ENCODE results near the gene TMEM255B.

TMEM255B gene

DNA sequence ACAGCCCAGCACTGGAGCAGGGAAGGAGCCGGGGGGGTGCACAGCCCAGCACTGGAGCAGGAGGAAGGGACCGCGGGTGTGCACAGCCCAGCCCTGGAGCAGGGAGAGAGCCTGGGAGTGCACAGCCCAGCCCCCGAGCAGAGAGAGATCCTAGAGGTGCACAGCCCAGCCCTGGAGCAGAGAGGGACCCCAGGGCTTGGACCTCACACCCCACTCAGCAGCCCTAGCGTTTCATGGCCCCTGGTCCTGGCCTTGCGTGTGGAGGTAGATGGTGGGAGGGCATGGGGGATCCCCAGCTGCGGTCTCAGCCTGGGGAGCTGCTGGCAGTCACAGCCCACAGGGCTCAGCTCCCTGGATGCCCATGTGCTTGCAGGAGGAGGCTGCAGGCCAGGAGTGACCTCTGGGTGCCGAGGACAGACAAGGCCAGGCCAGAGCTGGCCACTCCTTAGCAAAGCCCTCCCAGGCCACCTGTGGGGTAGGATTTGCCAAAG is 79.7 kb downstream of the TMEM255B start:
- DNase-seq: no peak

DNA sequence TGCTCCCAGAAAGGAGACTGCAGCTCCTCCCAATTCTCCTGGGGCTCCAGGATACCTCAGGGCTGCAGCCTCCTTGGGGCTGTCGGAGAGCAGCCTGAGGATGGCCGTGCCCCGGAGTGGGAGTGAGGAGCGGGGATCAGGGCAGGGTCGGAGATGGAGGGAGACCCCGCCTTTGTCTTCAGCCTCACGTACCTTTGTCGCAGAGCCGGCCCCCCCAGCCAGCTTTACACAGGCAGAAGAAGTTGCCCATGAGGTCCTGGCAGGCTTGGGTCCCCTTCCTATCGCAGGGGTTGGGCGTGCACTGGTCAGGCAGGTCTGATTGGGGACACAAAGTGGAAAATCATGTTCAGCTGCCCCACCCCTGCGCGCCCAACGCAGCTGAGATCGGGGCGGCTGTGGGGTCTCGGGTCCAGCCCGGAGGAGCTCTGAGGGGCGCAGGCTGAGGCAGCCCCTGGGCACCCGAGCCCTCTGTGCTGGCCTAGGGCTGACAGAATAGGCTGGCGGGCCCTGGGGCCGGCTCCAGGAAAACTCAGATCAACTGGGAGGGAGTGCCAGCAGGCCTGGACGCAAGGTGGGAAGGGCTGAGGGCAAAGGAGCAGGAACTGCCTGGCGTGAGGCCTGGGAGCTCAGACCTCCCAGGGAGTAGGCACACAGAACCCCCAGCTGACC is 80.6 kb downstream of the TMEM255B start:
- DNase-seq: peak; percentile 50

DNA sequence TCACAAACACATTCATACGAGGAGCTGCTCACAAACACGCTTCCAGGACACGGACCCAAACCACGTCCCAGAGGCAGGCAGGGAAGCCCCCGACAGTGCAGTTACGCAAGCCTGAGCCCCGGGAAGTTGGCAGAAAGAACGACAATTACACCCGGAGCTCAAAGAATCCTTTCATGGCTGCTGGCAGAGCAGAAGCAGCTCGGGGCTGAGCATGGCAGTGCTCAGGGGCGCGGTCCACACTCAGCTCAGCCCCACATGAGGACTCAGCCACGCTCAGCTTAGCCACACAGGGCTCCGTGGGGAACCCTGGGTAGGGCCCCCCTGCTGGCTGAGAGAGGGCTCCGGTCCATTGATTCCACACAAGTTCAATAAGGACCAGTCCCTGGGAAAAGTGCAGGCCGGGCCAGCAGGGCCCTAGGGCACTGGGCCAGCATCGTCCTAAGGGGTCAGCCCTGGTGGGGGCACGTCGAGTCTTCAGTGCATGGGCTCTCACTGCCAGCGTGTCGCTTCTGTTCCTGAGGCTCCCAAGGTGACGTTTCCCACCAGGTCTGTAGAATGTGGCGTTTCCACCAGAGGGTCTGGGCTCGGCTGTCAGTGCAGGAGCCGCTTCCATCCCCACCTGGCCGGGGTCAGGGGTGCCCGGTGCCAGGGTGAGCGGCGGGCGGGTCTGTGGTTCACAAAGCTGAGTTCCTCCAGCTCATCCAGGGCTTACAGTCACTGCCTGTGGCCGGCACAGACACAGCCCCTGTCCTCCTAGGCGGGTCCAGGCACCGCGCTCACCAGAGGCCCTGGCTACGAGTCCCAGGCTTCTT is 81.7 kb downstream of the TMEM255B start:
- DNase-seq: peak; percentile 76

DNA sequence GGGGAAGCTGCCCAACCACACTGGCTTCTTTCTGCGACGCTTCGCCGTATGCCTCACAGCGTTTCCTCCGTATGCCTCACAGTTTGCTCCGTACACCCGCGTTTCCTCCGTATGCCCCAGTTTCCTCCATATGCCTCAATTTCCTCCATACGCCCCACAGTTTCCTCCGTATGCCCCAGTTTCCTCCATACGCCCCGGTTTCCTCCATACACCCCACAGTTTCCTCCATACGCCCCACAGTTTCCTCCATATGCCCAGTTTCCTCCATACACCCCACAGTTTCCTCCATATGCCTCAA is 82.3 kb downstream of the TMEM255B start:
- DNase-seq: no peak

DNA sequence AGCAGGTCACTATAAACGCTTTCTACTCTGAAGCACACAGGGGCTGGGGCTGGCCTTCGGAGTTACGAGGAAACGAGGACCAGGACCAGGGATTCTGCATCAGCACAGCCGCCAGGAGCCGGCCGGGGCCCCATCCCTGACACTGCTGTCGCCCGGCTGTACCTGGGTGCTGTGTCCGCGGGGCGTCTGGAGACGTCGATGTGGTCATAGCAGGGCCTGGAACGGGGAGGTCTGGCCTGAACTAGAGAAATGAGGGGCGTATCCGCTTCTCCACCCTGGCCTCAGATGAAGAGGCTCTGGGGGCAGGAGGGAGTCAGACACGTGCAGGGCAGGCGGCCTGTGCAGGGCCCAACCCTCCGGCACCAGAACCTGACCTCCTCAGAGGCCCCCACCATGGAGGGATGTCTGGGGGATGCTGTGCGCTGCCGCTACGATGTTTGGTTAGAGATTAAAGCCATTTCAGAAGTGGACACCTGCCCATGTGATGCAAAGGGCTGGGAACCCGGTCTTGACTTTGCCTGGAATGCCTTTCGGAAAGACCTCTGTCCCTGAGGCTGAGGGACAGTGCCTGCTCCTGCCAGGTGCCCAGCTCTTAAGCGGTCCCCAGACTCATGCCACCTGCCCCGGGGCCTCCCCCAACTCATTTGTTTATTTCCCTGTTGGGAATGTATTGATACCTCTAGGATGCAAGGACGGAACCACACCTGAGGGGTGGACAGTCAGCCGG is 83.5 kb downstream of the TMEM255B start:
- DNase-seq: no peak

DNA sequence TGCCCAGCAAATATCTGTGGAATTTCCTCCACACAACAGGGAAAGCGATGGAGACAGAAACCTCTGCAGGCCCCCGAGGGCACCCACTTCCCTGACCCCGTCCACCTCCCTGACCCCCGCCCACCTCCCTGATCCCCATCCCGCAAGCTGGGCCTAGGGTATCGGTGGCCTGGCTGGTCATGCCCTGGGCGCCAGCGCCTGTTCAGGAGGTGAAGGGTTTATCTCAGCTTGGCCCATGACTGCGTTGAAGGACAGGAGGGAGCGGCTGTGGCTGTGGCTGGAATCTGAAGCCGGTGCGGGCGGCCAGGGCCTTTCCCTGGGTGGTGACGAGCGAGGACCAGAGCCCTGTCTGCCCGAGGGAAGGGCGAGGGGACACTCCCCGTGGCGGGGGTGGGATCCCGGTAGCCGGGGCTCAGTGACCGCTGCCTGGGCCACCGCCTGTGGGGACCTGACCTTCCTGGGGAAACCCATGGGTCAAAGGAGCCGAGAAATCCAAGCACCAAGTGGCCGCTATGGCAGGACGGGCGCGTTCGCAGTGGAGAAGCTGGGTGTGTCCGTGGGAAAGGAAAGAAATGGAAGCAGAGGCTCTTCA is 84.1 kb downstream of the TMEM255B start:
- no peak for DNase-seq

DNA sequence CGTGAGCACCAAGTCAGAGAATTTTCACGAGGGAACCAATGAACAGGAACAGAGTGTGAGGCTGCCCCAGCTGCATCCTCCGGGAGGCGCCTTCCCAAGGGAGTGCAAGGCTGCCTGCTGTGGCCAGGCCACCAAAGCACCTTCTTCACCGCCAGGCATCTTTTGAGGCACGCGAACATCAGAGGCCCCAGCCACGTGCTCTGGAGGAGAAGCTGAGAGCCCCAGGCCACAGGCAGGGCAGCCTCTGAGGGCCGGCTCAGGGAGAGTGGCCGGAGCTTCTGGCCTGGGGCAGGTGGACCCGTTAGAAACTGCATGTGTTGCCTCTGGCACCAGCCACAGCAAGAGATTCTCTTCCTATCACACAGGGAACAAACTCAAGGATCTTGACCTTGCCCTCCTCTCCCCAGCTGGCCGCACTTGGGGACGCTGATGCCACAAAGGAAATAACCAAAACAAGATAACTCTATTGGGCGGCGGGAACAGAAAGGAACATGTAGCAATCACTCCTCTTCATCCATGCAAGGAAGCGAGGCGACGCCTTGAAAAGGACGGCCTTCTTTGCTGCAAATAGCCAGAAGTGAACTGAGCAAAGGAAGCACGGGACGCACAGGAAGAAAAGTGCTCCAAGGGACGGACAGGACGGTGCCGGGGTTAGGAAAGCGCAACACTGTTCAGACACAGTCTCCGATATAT is 85.0 kb downstream of the TMEM255B start:
- DNase-seq: no peak

DNA sequence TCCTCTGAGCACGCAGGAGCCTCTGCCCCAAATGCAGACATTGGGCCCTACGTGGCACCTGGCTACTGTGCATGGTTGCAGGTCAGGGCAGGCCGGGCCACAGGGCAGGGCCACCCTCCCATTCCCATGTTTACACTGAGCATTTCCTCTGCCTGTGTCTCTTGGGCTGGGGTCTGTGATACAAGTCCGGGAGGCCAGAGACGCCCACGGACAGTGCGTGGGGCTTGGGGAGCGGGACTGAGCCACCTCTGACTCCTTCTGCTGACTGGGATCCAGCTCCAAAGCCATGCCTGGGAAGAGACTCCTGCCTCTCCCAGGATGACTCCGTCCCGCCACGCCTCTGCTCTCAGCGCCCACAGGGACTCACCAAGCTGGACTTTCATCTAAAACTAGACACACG is 86.0 kb downstream of the TMEM255B start:
- DNase-seq: no peak

DNA sequence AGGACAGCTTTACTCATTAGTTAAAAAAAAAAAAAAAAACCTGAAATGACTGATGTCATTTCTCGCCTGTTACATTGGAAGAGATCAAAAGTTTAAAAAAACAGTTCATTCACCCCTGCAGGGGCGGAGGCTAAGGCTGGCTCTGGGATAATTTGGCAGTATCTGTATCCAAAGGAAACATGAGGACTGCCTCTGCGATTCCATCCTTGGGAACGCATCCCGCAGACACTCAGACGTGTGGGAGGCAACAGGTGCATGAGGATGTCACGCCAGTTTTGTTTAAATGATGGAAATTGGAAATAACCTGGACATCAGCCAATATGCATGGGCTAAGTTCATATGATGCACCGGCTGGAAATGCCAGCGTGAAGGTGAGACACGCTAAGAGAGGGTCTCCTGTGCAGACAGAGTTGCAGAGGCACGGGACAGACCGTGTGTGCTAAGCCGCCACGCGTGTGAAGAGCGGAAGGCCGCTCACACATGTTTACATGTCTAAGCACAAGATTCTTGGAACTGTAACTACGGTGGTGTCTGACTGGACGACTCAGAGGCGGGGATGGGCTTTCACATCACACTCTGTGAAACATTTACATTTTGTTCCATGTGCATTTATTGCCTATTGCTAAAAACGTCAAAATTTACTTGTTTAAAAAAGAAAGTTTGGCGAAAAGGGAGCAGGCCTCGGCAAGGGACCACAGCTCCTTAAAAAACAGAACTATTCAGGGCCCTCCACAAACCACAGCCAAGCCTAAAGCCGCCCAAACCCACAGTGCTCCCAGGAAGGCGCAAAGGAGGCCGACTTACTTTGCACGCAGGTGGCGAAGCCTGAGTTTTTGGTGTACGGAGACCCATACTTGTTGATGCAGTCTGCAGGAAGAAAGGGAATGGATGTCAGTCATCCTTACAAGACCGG is 87.0 kb downstream of the TMEM255B start:
- DNase-seq: no peak

DNA sequence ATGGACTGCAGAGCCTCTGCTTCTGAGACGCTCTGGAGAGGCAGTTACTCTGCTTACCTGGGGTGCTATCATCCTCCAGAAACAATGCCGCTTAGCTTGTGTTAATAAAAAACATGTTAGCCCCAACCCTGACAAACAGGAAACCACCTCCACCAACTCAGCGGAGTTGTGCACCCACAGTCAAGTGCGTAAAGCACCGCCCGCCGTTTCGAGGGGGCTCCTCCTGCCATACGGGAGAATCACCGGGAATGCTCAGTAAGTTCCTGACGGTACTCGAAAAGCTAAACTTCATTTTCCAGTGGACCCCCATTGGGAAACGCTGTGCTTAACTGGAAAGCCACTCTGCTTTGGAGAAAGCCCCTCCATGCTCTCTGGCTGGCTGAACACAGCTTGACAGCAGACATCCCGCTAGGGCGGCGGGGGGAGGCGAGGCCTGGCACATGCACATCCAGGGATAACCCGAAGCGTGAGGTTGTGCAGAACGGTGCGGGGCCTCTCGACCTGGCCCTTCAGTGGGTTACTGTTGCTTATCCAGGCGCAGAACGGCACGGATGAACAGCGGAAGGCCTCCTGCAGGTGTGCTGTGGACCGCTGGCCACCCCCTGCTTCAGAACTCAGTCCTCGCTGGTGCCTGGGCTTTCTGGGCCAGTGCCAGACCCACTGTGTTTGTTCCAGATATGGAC is 87.8 kb downstream of the TMEM255B start:
- no peak for DNase-seq

DNA sequence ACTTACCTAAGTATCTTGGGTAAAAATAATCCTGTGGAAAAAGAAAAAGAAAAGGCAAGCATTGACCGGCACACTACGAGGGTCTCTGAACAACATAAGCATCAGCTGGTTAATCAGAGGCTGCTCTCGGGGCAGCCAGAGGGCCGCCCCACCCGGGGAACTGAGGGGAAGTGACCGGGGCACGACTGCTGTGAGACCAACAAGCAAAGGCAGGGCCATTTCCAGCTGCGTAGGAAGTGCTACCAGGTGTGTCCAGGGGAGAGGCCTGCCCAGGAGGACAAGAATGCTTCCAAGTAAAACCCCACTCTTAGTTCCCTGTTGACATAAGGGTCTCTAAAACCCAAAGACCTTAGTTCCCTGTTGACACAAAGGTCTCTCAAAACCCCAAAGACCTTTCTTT is 89.0 kb downstream of the TMEM255B start:
- no peak for DNase-seq

DNA sequence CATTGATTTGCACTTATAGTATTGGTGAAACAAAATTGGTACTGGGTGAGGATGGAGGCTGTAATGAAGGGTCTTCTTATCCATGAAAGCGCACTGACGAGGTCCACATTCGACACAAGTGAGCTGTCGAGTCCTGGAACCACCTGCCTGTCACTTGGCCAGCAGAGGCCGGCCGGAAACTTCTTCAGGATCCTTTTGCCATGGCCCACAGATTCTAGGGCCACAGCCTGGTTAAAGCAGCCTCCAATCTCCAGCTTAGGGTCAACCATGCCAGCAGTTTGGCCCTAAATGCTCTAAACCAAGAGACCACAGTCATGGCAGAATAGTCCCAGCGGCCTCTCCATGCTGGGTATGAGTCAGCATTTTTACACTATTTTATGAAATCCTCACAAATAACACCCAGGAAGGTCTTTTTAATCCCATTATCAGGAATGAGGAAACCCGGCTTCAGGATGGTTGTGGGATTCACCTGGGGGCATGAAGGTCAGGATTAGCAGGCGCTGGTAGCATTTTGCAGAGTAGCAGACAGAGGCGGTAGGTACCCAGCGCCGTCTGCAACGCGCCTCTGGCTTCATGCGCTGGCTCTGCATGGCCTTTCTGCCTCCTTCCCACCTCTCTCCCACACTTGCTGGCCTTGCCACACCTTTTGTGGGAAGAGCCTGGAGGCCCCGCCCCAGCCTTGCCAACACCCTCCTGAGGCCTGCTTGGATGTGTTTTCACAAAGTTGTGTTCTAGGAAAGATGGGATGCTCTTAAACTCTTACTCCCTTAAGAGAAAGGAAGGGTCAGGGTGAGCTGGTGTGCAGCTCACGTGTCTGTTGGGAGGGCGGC is 89.6 kb downstream of the TMEM255B start:
- no peak for DNase-seq

DNA sequence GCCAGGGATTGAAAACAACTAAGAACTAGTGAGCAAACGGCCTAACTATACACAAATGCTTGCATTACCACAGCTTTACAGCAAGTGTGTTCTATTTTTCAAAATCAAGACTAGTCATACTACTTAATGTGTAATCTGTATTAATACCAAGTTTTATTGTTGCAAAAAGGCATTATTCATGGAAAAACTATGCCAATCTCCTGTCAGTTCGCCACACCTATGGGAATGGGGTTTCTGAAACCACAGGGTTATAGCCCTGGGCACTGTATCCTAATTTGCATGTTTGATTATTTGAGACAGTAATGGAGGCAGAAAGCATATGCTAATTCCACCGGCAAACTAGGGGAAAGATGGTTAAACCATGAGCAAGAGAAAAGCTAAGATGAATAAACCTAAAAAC is 90.5 kb downstream of the TMEM255B start:
- no peak for DNase-seq

DNA sequence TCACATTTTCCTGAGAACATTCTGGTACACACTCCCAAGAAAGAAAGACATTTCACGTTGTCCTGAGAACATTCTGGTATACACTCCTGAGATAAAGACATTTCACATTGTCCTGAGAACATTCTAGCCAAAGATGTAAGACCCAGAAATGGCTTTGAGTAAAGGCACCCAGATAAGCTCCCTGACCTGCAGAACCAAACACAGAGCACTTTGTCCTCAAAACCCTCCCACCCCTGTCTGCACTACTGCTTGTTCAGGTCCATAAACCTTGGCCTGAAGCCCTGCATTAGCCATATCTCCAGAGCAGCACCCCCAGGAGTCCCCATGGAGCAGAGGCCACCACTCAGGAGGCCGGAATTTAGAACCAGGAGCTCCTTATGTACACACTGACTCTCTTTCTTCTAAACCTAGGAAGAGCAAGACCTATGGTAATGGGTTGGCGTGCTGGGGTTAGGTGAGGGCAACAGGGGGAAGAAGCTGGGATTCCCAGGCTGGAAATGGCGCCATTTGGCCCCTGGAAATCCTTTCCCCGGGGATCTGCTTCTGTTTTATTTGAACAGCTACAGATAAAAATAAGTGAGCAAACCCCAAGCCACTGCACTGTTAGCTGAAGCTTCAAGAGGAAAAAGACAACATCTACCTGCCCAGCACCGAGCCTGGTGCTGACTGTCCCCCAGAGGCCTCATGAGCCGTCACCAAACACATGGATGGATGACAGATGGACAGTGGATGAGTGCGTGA is 91.1 kb downstream of the TMEM255B start:
- no peak for DNase-seq

DNA sequence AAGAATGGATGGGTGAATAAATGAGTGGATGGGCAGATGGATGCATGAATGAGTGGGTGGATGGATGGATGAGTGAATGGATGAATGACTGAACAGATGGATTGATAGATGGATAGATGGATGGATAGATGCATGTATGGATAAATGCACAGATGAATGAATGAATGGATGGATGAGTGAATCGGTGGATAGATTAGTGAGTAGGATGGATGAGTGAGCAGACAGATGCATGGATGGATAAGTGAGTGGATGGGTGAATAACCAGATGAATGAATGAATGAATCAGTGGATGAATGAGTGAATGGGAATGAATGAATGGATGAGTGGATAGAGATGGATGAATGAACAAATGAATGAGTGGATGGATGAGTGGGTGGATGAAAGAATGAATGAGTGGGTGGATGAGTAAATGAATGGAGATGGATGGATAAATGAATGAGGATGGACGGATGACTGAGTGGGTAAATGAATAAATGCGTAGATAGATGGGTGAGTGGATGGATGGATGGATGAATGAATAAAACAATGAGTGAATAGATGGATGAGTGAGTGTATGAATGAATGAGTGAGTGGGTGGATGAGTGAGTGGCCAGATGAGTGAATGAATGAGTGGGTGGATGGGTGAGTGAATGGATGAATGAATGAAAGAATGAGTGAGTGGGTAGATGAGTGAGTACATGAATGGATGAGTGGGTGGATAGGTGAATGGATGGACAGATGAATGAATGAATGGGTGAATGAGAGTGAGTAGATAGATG is 91.9 kb downstream of the TMEM255B start:
- no peak for DNase-seq

DNA sequence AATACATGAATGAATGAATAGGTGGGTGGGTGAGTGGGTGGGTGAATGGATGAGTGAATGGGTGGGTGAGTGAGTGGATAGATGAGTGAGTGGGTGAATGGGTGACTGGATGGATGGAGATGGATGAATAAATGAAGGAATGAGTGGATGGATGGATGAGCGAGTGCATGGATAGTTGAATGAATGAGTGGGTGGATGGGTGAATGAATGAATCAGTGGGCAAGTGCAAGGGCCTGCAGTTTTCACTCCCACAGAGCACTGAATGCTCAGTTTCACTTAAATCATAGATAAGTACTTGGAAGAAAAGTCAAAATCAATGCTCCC is 92.4 kb downstream of the TMEM255B start:
- DNase-seq: no peak

DNA sequence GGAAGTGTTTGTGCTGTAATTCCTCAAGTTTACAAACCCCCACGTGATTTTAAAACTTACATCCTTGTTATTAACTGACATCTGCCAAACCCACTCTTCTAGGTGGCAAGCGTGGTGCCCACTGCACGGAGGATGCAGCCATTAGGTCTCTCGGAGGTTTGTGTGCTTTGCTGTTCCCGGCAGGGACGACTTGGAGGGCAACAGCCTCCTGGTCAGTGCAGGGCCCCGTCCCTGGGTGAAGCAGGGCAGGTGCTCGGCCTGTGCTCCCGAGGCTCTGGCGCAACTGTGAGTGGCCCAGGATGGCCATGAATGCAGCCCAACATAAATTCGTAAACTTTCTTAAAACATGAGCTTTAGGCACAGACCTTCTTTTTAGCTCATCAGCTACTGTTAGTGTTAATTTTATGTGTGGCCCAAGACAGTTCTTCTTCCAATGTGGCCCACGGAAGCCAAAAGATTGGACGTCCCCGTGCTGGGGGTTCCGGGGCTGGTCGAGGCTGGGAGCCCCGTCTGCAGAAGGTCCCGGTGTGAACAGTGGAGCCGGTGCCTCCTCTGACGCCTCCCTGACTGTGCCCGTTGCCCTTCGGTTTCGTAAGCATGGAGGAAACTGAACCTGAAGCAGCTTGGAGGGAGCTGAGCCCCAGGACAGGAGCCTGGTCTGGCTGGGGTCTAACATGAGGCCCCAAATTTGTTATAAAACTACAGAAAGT is 93.0 kb downstream of the TMEM255B start:
- DNase-seq: no peak

Measured in midbrain (tissue), 1 donor.